Endothelial cell of umbilical vein (primary cell): Measurements from ENCODE around the gene UBN2. TPM values are rescaled to one million over a fixed set of nuclear protein-coding genes. Genes with fewer than 3 reads are reported as not detected.

Experiments used
- BruUV-seq: library from RNA; stranded (reverse); fragments of 400-500 nt; replicated peaks from 2 replicates; lab custom pipeline; 2021; lab: Mats Ljungman, UMichigan
- CTCF ChIA-PET: fragments of 300-600, 350-600 bp; sonication (Branson Sonifier 250); formaldehyde crosslinking; loops from one replicate; lab custom pipeline; 2021; ENCODE audit warnings: antibody characterized with exemption, inconsistent platforms; lab: Charles Lee
- POLR2A ChIA-PET: fragments of 300-600, 350-600 bp; sonication (Branson Sonifier 250); formaldehyde crosslinking; loops from one replicate; lab custom pipeline; 2021; ENCODE audit warnings: antibody characterized with exemption, inconsistent platforms; lab: Charles Lee
- DNase-seq: peaks from one replicate; pipeline ENCODE4 v3.0.0-alpha.2; 2011; ENCODE audit warnings: low read depth, low spot score
- FAIRE-seq: peaks from 2 replicates; lab custom pipeline; 2011; peaks lifted over from hg19 to GRCh38; lab: Jason Lieb, UNC
- H2AFZ ChIP-seq: 2 replicates; pipeline ENCODE4 v1.6.0; 2012; ENCODE audit warnings: low read depth, low read length, control low read depth, inconsistent platforms
- H3K27ac ChIP-seq: 2 replicates; pipeline ENCODE4 v1.5.1; 2011; ENCODE audit warnings: low read depth, mild to moderate bottlenecking, control low read depth, low read length, moderate library complexity; ENCODE audit not compliant: insufficient read depth
- H3K27me3 ChIP-seq, 2 experiments: 2 replicates each; pipeline versions ENCODE4 v1.6.0 to v1.6.1; 2011; ENCODE audit warnings: low read length in 2 of 2, mixed read lengths in 1 of 2; ENCODE audit not compliant: control insufficient read depth in 2 of 2, insufficient read depth in 2 of 2
- H3K36me3 ChIP-seq, 2 experiments: 2 replicates in 1 of 2; 3 replicates in 1 of 2; pipeline ENCODE4 v1.5.1; 2011; ENCODE audit warnings: low read length in 2 of 2, mild to moderate bottlenecking in 1 of 2, moderate library complexity in 1 of 2; ENCODE audit not compliant: control insufficient read depth in 2 of 2, insufficient read depth in 2 of 2; ENCODE audit errors: extremely low read depth in 1 of 2
- H3K4me1 ChIP-seq: 3 replicates; pipeline ENCODE4 v1.5.1; 2011; ENCODE audit warnings: mild to moderate bottlenecking, low read length; ENCODE audit not compliant: control insufficient read depth, insufficient read depth; ENCODE audit errors: extremely low read depth
- H3K4me2 ChIP-seq: 2 replicates; pipeline ENCODE4 v1.6.1; 2011; ENCODE audit warnings: low read length, control low read depth, mixed read lengths; ENCODE audit not compliant: insufficient read depth
- H3K4me3 ChIP-seq, 3 experiments: fragments of 200-600 bp in 1 of 3; sonication (generic), shearing (Covaris generic) in 1 of 3; replicated peaks in 1 of 3; 2 replicates each; pipeline ENCODE4 v1.5.1; 2011 to 2016; ENCODE audit warnings: control low read depth in 3 of 3, low read length in 3 of 3, mild to moderate bottlenecking in 2 of 3, inconsistent platforms in 1 of 3, low read depth in 1 of 3, moderate library complexity in 1 of 3; ENCODE audit not compliant: insufficient read depth in 1 of 3
- H3K79me2 ChIP-seq: 2 replicates; pipeline ENCODE4 v1.6.0; 2012; ENCODE audit warnings: low read length, inconsistent platforms; ENCODE audit not compliant: control insufficient read depth, insufficient read depth
- H3K9ac ChIP-seq: replicated peaks from 2 replicates; pipeline ENCODE3; 2011; ENCODE audit warnings: low read length, control low read depth; ENCODE audit not compliant: insufficient read depth; ENCODE audit errors: extremely low read depth
- H3K9me1 ChIP-seq: replicated peaks from 3 replicates; pipeline ENCODE4 v1.6.0; 2011; ENCODE audit warnings: mild to moderate bottlenecking, low read length; ENCODE audit not compliant: control insufficient read depth, insufficient read depth; ENCODE audit errors: extremely low read depth
- H3K9me3 ChIP-seq: replicated peaks from 2 replicates; pipeline ENCODE4 v1.5.1; 2012; ENCODE audit warnings: low read length, inconsistent platforms; ENCODE audit not compliant: control insufficient read depth, insufficient read depth
- H4K20me1 ChIP-seq: replicated peaks from 2 replicates; pipeline ENCODE3; 2011; ENCODE audit warnings: mild to moderate bottlenecking, low read length; ENCODE audit not compliant: control insufficient read depth, insufficient read depth; ENCODE audit errors: extremely low read depth
- EZH2 ChIP-seq: IDR thresholded peaks from 2 replicates; pipeline ENCODE4 v1.6.1; 2012; ENCODE audit warnings: borderline replicate concordance, low read depth, mild to moderate bottlenecking, moderate library complexity, low read length, inconsistent platforms; ENCODE audit not compliant: severe bottlenecking
- FOS ChIP-seq: IDR thresholded peaks from 2 replicates; pipeline ENCODE4 v1.6.1; 2011; ENCODE audit warnings: mild to moderate bottlenecking, low read length, moderate library complexity, borderline replicate concordance; ENCODE audit not compliant: insufficient read depth
- GATA2 ChIP-seq: IDR thresholded peaks from 2 replicates; pipeline ENCODE4 v1.7.0; 2011; ENCODE audit warnings: low read depth, mild to moderate bottlenecking, moderate library complexity, mixed read lengths, low read length; ENCODE audit not compliant: insufficient read length, insufficient read depth
- JUN ChIP-seq: IDR thresholded peaks from 2 replicates; pipeline ENCODE4 v1.6.1; 2011; ENCODE audit warnings: borderline replicate concordance, low read depth; ENCODE audit not compliant: insufficient read length, insufficient read depth
- MYC ChIP-seq: IDR thresholded peaks from one replicate; pipeline ENCODE4 v1.6.1; 2011; ENCODE audit warnings: mild to moderate bottlenecking, low read depth, low read length
- POLR2A ChIP-seq: IDR thresholded peaks from 2 replicates; pipeline ENCODE4 v1.6.1; 2012; ENCODE audit warnings: low read depth, mild to moderate bottlenecking, control low read depth, low read length
- POLR2AphosphoS5 ChIP-seq: IDR thresholded peaks from 2 replicates; pipeline ENCODE4 v1.6.1; 2012; ENCODE audit warnings: low read depth, mild to moderate bottlenecking, control low read depth, low read length, moderate library complexity; ENCODE audit not compliant: insufficient read depth
- dilution Hi-C: fragments of 300-500 bp; cut with MboI; formaldehyde crosslinking; loops from one replicate; pipeline ENCODE4 v1.15.0; 2019; ENCODE audit warnings: low sequenced_read_pairs; ENCODE audit not compliant: extremely low pct_ligation_motif_present
- intact Hi-C: fragments of 100-400 bp; cut with micrococcal nuclease; formaldehyde crosslinking; loops from one replicate; pipeline ENCODE4 v1.10.0; 2022
- polyA plus RNA-seq, 4 experiments: library from polyadenylated mRNA; depleted of rRNA in 3 of 4; stranded (reverse) in 3 of 4; unstranded in 1 of 4; fragments of >200 nt; gene quantifications; 2 replicates each; pipeline versions ENCODE4 v1.2.1 to v1.2.3, GENCODE V29; 2011 to 2012; ENCODE audit warnings: missing spikeins in 1 of 4
- total RNA-seq: library from RNA; stranded (reverse); gene quantifications from 2 replicates; pipeline ENCODE4 v1.2.3, GENCODE V29; 2021
- TF ChIP-seq, protein P1 (sequence below), 2 donors: IDR thresholded peaks; 1 replicate in 1 of 2; 2 replicates in 1 of 2; pipeline ENCODE4 v1.5.1; 2011; ENCODE audit warnings: low read length in 2 of 2, mild to moderate bottlenecking in 2 of 2, moderate library complexity in 2 of 2, control low read depth in 1 of 2, inconsistent platforms in 1 of 2, low read depth in 1 of 2; ENCODE audit not compliant: insufficient read depth in 1 of 2; ENCODE audit errors: extremely low read depth in 1 of 2
- TF ChIP-seq, protein P2 (sequence below): IDR thresholded peaks from 2 replicates; pipeline ENCODE4 v1.6.1; 2011; ENCODE audit not compliant: insufficient read depth, insufficient read length

UBN2 gene
- total and polyA plus RNA-seq, 2 donors (not counting 3 experiments of a cell fraction or from before 2014, with no cell fraction given): 2.2 to 14.2 TPM

DNA sequence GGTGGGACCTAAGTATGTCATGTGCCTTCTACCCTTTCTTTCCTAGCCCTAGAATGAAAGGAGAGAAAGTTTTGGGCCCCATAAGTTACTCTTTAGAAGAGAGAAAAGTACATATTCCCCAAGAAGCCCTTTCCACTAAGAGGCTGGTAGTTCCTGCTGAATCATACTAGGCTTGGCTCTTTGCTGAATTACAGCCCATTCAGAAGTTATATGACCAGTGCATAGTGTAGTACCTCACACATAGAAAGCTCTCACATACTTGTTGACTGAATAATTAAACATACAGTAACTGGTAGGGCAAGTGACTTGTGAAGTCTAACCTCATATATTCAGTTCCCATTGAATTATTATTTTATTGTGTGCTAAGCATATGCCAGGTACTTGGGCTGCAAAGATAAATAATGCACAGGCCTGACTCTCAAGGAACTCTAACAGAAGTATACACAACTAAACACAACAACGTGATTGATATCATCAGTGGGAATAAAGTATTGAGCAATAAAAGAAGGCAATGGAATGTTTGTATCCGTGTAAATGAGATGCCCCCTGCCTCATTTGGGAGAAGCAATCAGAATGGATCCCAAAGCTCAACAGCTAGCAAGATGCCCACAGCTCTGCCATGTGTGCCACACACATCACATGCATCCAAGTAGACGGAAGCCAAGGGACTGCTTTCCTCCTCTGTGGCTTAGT, 38.9 kb upstream of the UBN2 start:
- intact Hi-C loops: no loop called here

DNA sequence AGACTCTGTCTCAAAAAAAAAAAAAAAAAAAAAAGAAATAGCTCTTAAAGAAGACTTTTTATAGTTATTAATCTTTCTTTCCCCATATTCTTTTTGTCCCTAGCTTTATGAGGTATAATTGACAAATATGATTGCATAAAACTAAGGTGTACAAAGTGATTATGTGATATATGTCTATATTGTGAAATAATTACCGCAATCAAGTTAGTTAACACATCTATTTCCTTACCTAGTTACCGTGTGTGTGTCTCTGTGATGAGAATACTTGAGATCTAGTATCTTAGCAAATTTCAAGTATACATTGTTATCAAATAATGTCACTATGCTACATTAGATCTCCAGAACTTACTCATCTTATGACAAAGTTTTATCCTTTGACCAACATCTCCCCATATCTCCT, 30.7 kb upstream of the UBN2 start:
- no peak for DNase-seq
- TF ChIP-seq, protein P1, sequence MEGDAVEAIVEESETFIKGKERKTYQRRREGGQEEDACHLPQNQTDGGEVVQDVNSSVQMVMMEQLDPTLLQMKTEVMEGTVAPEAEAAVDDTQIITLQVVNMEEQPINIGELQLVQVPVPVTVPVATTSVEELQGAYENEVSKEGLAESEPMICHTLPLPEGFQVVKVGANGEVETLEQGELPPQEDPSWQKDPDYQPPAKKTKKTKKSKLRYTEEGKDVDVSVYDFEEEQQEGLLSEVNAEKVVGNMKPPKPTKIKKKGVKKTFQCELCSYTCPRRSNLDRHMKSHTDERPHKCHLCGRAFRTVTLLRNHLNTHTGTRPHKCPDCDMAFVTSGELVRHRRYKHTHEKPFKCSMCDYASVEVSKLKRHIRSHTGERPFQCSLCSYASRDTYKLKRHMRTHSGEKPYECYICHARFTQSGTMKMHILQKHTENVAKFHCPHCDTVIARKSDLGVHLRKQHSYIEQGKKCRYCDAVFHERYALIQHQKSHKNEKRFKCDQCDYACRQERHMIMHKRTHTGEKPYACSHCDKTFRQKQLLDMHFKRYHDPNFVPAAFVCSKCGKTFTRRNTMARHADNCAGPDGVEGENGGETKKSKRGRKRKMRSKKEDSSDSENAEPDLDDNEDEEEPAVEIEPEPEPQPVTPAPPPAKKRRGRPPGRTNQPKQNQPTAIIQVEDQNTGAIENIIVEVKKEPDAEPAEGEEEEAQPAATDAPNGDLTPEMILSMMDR (IDR thresholded peaks at IDR 0.05; ENCODE audit: extremely low read depth in 1 of 2, insufficient read depth in 1 of 2, low read depth in 1 of 2, low read length in 2 of 2): no peak
- no peak for TF ChIP-seq POLR2AphosphoS5
- TF ChIP-seq JUN: no peak
- no peak for TF ChIP-seq GATA2
- TF ChIP-seq POLR2A: no peak
- TF ChIP-seq FOS: no peak
- TF ChIP-seq MYC: no peak
- TF ChIP-seq, protein P2, sequence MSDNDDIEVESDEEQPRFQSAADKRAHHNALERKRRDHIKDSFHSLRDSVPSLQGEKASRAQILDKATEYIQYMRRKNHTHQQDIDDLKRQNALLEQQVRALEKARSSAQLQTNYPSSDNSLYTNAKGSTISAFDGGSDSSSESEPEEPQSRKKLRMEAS: no peak
- TF ChIP-seq EZH2: no peak
- H3K36me3 ChIP-seq: no peaks in the 10 kb centered on the region
- no peak overlapping the region for H3K4me2 ChIP-seq
- intact Hi-C loops (no loop called here), dilution Hi-C loops (no loop called here)
- H3K27me3 ChIP-seq: no peaks in the 10 kb centered on the region
- no peaks in the 10 kb centered on the region for H4K20me1 ChIP-seq
- no peak for FAIRE-seq
- H3K9ac ChIP-seq: no peak overlapping the region
- no peaks in the 10 kb centered on the region for H3K9me3 ChIP-seq
- ChIA-PET POLR2A (no interaction called here), CTCF (no interaction called here)
- no TSS peak for BruUV-seq
- H2AFZ ChIP-seq: no peak overlapping the region
- no peaks in the 10 kb centered on the region for H3K4me1 ChIP-seq
- no peaks in the 10 kb centered on the region for H3K79me2 ChIP-seq
- no peaks in the 10 kb centered on the region for H3K9me1 ChIP-seq
- no peak overlapping the region for H3K4me3 ChIP-seq
- no peak overlapping the region for H3K27ac ChIP-seq

More for the DNA sequence above, 38.9 kb upstream of the UBN2 start:
- TF ChIP-seq MYC (no peak), POLR2AphosphoS5 (no peak), JUN (no peak), EZH2 (no peak), GATA2 (no peak), FOS (no peak), POLR2A (no peak)
- H3K4me2 ChIP-seq: no peak overlapping the region
- POLR2A ChIA-PET: no interaction called here
- no peaks in the 10 kb centered on the region for H3K36me3 ChIP-seq
- H3K79me2 ChIP-seq: no peaks in the 10 kb centered on the region
- H3K9me3 ChIP-seq: no peaks in the 10 kb centered on the region
- H3K27me3 ChIP-seq: no peaks in the 10 kb centered on the region
- H3K4me1 ChIP-seq: no peaks in the 10 kb centered on the region
- FAIRE-seq (no peak), DNase-seq (no peak)
- dilution Hi-C loops: no loop called here
- no peak overlapping the region for H3K4me3 ChIP-seq
- H3K9ac ChIP-seq: no peak overlapping the region
- BruUV-seq: no TSS peak
- H2AFZ ChIP-seq: no peak overlapping the region
- no peak overlapping the region for H3K27ac ChIP-seq
- H4K20me1 ChIP-seq: no peaks in the 10 kb centered on the region
- CTCF ChIA-PET: interaction anchor here (1.8 kb wide), 1 partner anchor 11 kb away, joined by 4 read pairs; no protein-coding TSS in a partner anchor
- H3K9me1 ChIP-seq: no peaks in the 10 kb centered on the region
